Measurements from ENCODE around the gene ADAP1.
"Not testable (repeated sequence)": the region's sequence is repeated elsewhere in the genome, so short reads cannot be mapped to it uniquely, and the experiment has no call there.

ADAP1 gene

DNA sequence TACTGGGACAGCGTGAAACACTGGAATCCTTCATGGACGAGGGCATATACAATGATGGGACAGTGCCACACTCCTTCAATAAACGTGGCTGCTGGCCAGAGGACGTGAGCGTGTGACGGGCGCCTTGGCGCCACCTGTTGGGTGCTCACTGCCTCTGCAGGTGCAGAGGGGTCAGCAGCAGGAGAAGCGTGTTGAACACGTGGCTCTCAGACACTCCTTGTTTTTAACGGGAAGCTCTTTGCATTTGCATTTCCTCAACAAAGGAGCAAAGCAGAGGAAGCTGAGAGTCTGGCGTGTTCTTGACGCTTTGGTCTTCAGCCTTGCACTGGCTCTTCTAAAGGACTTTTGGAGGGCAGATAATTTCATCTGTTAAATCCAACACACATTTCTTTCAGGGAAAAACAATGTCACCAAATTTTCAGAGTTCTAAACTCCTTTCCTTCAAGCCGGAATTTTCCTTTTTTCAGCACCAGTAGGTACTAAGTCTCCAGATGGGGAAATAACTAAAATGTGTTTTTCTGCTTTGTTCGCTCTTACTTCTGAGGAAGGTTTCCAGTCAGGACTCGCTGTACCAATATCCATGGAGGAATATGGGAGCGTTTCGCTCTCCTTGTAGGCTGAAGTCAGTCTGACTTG is 81.0 kb downstream of the ADAP1 start:
- CTCF ChIA-PET, result interaction anchor here (0.6 to 2.9 kb wide), 27 partner anchors 10 to 993 kb away, joined by 3 to 24 read pairs (median 4); partner anchors contain the start of gene SUN1
- H3K27ac ChIP-seq (ENCODE audit: extremely low read depth, low read depth, low read length), result no peak overlapping the region
- POLR2A ChIA-PET, result no interaction called here

GRCh38 chr7:872685-873084 is 81.8 kb downstream of the ADAP1 start:
- H3K4me3 ChIP-seq (ENCODE audit: low read depth, low read length); H3K27ac ChIP-seq (ENCODE audit: extremely low read depth, low read depth, low read length); H3K4me1 ChIP-seq (ENCODE audit: control insufficient read depth, insufficient read depth, low read length); POLR2A ChIA-PET; H3K9me3 ChIP-seq (ENCODE audit: control insufficient read depth, insufficient read depth, low read depth, low read length): not testable (repeated sequence)
- CTCF ChIA-PET, result interaction anchor here (0.6 to 2.9 kb wide), 16 partner anchors 13 to 551 kb away, joined by 3 to 24 read pairs (median 5); no protein-coding TSS in a partner anchor
- H3K36me3 ChIP-seq (ENCODE audit: control insufficient read depth in 2 of 2, insufficient read depth in 1 of 2, low read length in 2 of 2), result peaks cover 13 to 43% of the 10 kb centered on the region in 2 experiments; a peak in 2 of 3 replicates

More for the DNA sequence above, 81.0 kb downstream of the ADAP1 start:
- H3K36me3 ChIP-seq (ENCODE audit: control insufficient read depth in 2 of 2, insufficient read depth in 1 of 2, low read length in 2 of 2), result peaks cover 13 to 41% of the 10 kb centered on the region in 2 experiments; a peak in 2 of 3 replicates
- H3K4me3 ChIP-seq (ENCODE audit: low read depth, low read length), result no peak overlapping the region
- TF ChIP-seq SP7 (tag by site-specific recombination; IDR thresholded peaks at IDR 0.05) (peak; percentile 55; the same call in 1 of the 2 replicates), ZNF248 (tag by site-specific recombination; IDR thresholded peaks at IDR 0.05) (no peak), ZNF654 (tag by site-specific recombination; IDR thresholded peaks at IDR 0.05; ENCODE audit: low read depth) (peak; percentile 64), ZIC2 (tag by site-specific recombination; IDR thresholded peaks at IDR 0.05) (0 out of 2 replicates have a peak, but pooled peaks have one; percentile 9), BCL11A (tag by site-specific recombination; IDR thresholded peaks at IDR 0.05; ENCODE audit: low read depth) (0 out of 2 replicates have a peak, but pooled peaks have one; percentile 27), ZNF561 (tag by site-specific recombination; IDR thresholded peaks at IDR 0.05; ENCODE audit: borderline replicate concordance) (0 out of 2 replicates have a peak, but pooled peaks have one; percentile 27), ZBTB17 (tag by site-specific recombination; IDR thresholded peaks at IDR 0.05) (0 out of 2 replicates have a peak, but pooled peaks have one; percentile 25), ZNF660 (tag by site-specific recombination; IDR thresholded peaks at IDR 0.05) (peak; percentile 53; the same call in 1 of the 2 replicates), SCRT2 (tag by site-specific recombination; IDR thresholded peaks at IDR 0.05) (peak; percentile 89), ZNF629 (tag by site-specific recombination; IDR thresholded peaks at IDR 0.05) (no peak), ZXDB (tag by site-specific recombination; IDR thresholded peaks at IDR 0.05) (0 out of 2 replicates have a peak, but pooled peaks have one; percentile 21), ZNF24 (tag by site-specific recombination; IDR thresholded peaks at IDR 0.05) (no peak), IKZF3 (tag by site-specific recombination; IDR thresholded peaks at IDR 0.05) (peak; percentile 55; the same call in 1 of the 2 replicates), SCRT1 (tag by site-specific recombination; IDR thresholded peaks at IDR 0.05; ENCODE audit: borderline replicate concordance) (peak; percentile 65; the same call in 1 of the 2 replicates), KLF10 (tag by site-specific recombination; IDR thresholded peaks at IDR 0.05) (no peak), ZSCAN30 (tag by site-specific recombination; IDR thresholded peaks at IDR 0.05) (peak; percentile 100), WT1 (tag by site-specific recombination; IDR thresholded peaks at IDR 0.05) (no peak)
- TF ChIP-seq, protein P1, sequence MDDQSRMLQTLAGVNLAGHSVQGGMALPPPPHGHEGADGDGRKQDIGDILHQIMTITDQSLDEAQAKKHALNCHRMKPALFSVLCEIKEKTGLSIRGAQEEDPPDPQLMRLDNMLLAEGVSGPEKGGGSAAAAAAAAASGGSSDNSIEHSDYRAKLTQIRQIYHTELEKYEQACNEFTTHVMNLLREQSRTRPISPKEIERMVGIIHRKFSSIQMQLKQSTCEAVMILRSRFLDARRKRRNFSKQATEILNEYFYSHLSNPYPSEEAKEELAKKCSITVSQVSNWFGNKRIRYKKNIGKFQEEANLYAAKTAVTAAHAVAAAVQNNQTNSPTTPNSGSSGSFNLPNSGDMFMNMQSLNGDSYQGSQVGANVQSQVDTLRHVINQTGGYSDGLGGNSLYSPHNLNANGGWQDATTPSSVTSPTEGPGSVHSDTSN (CRISPR knock-in tag; IDR thresholded peaks at IDR 0.05), result no peak
- TF ChIP-seq, protein P2, sequence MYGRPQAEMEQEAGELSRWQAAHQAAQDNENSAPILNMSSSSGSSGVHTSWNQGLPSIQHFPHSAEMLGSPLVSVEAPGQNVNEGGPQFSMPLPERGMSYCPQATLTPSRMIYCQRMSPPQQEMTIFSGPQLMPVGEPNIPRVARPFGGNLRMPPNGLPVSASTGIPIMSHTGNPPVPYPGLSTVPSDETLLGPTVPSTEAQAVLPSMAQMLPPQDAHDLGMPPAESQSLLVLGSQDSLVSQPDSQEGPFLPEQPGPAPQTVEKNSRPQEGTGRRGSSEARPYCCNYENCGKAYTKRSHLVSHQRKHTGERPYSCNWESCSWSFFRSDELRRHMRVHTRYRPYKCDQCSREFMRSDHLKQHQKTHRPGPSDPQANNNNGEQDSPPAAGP (tag by site-specific recombination; IDR thresholded peaks at IDR 0.05), result peak; percentile 63; the same call in 1 of the 2 replicates
- TF ChIP-seq, protein P3, sequence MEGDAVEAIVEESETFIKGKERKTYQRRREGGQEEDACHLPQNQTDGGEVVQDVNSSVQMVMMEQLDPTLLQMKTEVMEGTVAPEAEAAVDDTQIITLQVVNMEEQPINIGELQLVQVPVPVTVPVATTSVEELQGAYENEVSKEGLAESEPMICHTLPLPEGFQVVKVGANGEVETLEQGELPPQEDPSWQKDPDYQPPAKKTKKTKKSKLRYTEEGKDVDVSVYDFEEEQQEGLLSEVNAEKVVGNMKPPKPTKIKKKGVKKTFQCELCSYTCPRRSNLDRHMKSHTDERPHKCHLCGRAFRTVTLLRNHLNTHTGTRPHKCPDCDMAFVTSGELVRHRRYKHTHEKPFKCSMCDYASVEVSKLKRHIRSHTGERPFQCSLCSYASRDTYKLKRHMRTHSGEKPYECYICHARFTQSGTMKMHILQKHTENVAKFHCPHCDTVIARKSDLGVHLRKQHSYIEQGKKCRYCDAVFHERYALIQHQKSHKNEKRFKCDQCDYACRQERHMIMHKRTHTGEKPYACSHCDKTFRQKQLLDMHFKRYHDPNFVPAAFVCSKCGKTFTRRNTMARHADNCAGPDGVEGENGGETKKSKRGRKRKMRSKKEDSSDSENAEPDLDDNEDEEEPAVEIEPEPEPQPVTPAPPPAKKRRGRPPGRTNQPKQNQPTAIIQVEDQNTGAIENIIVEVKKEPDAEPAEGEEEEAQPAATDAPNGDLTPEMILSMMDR (tag by site-specific recombination; IDR thresholded peaks at IDR 0.05), result peak; percentile 75
- H3K4me1 ChIP-seq (ENCODE audit: control insufficient read depth, insufficient read depth, low read length), result no peaks in the 10 kb centered on the region
- H3K9me3 ChIP-seq (ENCODE audit: control insufficient read depth, insufficient read depth, low read depth, low read length), result no peaks in the 10 kb centered on the region
